ENCODE results near the gene PCNA. TPM values are rescaled to one million over a fixed set of nuclear protein-coding genes. Genes with fewer than 3 reads are reported as not detected.
"Not testable (repeated sequence)": the region's sequence is repeated elsewhere in the genome, so short reads cannot be mapped to it uniquely, and the experiment has no call there.

The PCNA gene
- total RNA-seq, 1 donor from 2014 or later, result 26.4 TPM

DNA sequence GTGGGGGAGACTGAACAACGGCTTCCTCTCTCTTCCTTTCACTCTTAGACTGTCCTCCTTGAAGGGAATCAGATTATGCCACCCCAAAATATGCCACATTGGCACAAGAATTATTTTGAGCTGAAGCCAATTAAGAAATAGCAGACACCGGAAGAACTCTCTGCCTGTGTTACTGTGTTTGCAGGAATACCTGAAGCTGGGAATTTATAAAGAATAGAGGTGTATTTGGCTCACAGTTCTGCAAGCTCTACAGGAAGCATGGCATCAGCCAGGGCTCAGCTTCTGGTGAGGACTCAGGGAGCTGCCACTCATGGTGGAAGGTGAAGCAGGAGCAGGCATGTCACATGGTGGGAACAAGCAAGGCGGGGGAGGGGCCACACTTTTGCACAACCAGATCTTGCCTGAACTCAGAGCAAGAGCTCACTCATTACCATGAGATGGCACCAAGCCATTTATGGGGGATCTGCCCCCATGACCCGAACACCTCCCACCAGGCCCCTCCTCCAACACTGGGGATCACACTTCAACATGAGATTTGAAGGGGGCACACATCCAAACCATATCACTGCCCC lies 46.0 kb downstream of the PCNA start:
- ATAC-seq (ENCODE audit: poor library complexity) (peak; percentile 13), DNase-seq (peak; percentile 59)
- intact Hi-C loops (cut with DNase I), result no loop called here

DNA sequence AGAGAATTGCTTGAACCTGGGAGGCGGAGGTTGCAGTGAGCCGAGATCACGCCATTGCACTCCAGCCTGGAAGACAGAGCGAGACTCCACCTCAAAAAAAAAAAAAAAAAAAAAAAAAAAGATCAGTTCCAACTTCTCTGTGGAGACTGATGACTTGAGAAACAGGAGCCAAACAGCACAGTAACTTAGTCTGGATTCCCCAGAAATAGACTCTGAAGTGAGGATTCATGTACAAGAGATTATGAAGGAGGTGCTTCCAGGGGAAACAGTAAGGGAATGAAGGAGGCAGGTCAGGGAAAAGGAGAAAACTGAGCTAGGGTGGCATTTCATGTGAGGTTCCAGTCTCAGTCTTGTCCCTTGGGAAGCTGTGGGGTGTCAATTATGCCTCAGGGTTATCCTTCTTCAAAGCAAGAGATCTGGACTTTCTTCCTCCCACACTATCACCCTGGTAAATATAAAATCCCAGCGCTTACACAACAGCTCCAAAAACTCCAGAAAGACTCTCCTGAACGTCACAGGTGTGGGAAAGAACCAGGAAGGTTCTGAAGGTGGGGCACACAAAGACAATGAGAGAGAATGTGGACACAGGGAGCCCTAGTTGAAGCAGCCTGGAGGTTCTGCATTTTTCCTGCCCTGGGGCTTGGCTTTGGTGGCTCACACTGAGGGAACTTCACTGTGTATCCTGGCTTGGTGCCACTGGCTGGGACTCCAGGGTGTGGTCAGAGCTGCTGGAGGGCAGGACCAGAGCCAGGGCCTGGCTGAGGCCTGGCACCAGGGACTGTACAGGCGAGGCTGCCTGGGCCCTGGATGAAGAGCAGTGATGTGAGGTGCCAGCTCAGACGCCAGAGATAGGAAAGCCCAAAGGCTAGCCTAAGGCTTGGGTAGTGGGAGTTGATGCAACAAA lies 46.8 kb downstream of the PCNA start:
- intact Hi-C loops (cut with DNase I), result no loop called here
- peak; percentile 100 for ATAC-seq (ENCODE audit: poor library complexity)
- peak; percentile 94 for DNase-seq

DNA sequence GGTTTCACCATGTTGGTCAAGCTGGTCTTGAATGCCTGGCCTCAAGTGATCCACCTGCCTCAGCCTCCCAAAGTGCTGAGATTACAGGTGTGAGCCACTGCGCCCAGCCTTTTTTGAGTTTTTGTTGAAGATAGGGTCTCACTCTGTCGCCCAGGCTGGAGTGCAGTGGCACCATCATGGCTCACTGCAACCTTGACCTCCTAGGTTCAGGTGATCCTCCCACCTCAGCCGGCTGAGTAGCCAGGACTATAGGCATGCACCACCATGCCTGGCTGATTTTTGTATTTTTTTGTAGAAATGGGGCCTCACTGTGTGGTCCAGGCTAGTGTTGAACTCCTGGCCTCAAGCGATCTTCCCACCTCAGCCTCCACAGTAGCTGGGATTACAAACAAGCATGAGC lies 47.8 kb downstream of the PCNA start:
- DNase-seq; ATAC-seq (ENCODE audit: poor library complexity); intact Hi-C loops (cut with DNase I): not testable (repeated sequence)

DNA sequence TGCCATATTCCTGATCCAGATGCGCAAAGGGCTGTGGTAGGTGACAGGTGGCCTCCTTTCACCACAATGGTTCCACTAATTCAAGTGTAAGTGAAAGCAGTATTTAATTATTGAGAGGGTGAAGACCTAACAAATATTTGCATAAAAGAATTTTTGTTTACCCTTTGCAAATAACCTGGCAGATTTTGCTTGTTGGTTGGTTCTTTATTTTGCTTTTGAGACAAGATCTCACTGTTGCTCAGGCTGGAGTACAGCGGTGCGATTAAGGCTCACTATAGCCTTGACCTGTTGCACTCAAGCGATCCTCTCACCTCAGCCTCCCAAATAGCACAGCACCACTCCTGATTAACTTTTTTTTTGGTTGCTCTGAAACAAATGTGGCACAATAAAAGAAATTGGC lies 49.2 kb downstream of the PCNA start:
- DNase-seq (no peak), ATAC-seq (ENCODE audit: poor library complexity) (no peak)
- intact Hi-C loops (cut with DNase I), result no loop called here

DNA sequence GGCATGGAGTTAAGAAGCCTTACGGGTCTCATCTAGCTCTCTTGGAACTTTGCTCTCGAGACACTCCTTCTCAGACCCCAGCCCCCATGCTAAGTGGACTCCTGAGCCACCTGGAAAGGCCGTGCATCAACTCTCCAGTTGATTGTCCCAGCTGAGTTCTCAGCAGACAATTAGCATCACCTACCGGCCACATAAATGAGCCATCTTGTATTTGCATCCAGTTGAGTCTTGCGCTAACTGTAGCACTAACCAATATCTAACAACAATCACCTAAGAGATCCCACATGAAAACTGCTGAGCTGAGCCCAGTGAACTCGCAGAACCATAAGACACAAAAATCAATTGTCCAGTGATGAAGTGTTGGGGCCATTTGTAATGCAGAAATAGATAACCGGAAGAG lies 49.7 kb downstream of the PCNA start:
- intact Hi-C loops (cut with DNase I), result no loop called here
- DNase-seq (no peak), ATAC-seq (ENCODE audit: poor library complexity) (no peak)

DNA sequence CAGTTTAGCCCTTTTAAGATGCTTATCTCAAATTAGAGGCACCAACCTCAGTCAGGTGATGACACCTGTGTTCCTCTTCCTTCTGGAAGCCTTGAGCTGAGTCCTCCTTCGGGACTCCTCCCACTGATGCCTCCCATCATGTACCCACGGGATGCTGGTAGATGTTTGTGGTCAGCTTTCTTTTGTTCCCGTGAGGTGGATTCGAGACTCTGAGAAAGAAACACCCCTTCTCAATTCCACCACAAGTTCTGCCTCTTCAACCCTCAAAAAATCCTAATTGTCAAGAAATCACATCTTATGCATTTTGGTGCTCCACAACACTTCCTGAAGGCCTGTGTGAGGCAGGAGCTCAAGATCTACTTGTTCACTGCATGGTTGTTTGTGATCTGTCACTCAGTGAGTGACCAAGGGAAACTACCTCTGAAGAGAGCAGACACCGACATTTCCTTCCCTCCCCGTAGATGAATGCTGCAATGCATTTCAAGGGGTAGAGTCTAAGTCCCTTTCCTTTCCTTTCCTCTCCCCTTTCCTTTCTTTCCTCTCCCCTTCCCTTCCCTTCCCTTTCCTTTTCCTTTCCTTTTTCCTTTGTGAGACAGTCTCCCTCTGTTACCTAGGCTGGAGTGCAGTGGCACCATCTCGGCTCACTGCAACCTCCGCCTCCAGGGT lies 50.5 kb downstream of the PCNA start:
- intact Hi-C loops (cut with DNase I), result no loop called here
- DNase-seq (no peak), ATAC-seq (ENCODE audit: poor library complexity) (no peak)

DNA sequence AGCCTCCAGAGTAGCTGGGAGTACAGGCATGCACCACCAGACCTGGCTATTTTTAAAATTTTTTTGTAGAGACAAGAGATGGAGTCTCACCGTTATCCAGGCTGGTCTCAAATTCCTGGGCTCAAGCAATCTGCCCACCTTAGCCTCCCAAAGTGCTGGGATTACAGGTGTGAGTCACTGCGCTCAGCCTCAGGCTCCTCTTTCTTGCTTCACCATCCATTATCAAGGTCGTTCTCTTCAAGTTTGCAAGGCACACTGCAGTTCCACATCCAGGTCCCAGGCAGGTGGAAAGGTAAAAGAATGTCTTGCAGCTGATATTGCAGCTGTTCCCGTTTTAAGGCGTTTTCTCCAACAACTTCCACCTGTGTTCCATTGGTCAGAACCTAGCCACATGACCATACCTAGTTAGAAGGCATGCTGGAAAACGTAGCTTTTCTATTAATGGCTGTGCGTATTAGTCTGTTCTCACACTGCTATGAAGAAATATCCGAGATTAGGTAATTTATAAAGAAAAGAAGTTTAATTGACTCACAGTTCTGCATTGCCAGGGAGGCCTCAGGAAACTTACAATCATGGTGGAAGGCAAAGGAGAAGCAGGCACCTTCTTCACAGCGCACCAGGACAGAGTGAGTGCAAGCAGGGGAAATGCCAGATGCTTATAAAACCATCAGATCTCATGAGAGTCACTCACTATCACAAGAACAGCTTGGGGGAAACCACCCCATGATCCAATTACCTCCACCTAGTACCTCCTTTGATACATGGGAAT lies 51.7 kb downstream of the PCNA start:
- ATAC-seq (ENCODE audit: poor library complexity) (no peak), DNase-seq (no peak)
- intact Hi-C loops (cut with DNase I), result no loop called here

DNA sequence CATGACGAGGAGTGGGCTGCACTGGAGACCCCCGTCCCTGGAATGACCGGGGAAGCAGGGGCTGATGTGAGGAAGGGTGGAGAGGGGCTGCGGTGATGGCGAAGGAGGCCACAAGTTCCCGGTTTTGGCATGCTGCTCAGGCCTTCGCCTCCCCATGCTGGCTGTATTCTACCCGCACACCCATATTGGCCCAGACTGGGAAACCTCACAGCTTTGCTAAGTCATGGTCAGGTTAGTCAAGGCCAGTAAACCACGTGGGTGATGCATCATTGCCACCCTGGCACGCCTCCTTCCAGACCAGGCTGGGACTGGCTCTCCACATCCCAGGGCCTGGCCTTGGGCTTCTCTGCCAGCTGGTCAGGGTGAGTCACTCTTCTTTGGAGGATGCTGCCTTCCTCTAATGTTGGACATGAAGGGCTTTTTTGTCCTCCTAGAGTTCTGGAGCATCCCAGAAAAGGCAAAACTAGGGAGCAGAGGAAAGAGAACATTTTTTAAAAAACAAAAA lies 53.8 kb downstream of the PCNA start:
- ATAC-seq (ENCODE audit: poor library complexity) (peak; percentile 41), DNase-seq (peak; percentile 68)
- intact Hi-C loops (cut with DNase I), result no loop called here

DNA sequence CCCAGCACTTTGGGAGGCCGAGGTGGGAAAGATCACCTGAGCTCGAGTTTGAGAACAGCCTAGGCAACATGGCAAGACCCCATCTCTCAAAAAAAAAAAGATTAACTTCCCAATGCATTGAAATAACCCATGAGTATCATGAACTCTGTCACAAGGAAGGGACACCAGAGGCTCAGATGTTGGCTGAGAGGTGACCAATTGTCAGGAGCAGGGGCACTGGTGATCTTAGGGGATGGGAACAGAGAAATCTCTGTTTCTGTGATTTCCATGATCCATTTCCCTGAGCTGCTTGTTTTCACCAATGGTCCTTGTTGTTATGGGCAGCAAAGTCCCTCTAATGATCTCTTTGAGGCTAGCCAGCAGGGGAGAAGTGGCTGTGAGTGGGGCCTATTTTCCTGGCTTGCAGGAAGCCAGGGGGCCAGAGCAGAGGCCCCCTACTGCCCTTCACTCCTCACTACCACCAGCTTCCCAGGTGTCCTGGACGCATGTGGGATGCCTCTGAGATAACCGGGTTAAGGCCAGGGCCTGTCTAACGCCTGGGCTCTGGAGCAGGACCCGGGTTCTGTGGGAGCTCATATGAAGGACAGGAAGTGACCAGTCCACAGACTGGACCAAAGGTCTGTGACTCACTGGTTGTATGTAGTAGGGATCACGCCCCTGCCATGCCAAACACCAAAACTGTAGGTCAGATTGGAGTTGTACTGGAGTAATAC lies 54.4 kb downstream of the PCNA start:
- no peak for DNase-seq
- no peak for ATAC-seq (ENCODE audit: poor library complexity)
- intact Hi-C loops (cut with DNase I), result no loop called here

Other genes starting within 250 kb of the PCNA start
- 5.5 TPM for gene SLC23A2, start 118.4 kb downstream of the PCNA start, total RNA-seq
- 82.7 TPM for gene TMEM230, start 6.9 kb downstream of the PCNA start, total RNA-seq
- 61.9 TPM for gene CDS2, start 7.0 kb upstream of the PCNA start, total RNA-seq
- gene PROKR2, start 197.0 kb upstream of the PCNA start, total RNA-seq, result not detected